ENCODE data around the gene NDUFA5. TPM values are rescaled to one million over a fixed set of nuclear protein-coding genes. Genes with fewer than 3 reads are reported as not detected.

Gene NDUFA5
- total RNA-seq, 2 donors from 2014 or later = 48.6 to 52.3 TPM

- H3K27ac ChIP-seq (ENCODE audit: low read depth, low read length) = no peak overlapping the region
- TF ChIP-seq CTCF (conservative IDR thresholded peaks at IDR 0.05) = no peak
- Mint-ChIP-seq H3K36me3 (ENCODE audit: low read depth) (peaks cover 2% of the 10 kb centered on the region), H3K4me1 (peaks cover 7% of the 10 kb centered on the region), H3K27ac (no peak overlapping the region), H3K4me3 (no peak overlapping the region), H3K27me3 (ENCODE audit: insufficient read depth) (no peaks in the 10 kb centered on the region), H3K9me3 (peaks cover 5% of the 10 kb centered on the region)
- 93 to 94% methylated on average over 3 to 8 of the region's 8 CpGs for WGBS, 2 experiments (ENCODE audit: insufficient coverage in 1 of 2, insufficient read length in 1 of 2)
- H3K9ac ChIP-seq (ENCODE audit: extremely low read depth, low read length, poor library complexity, severe bottlenecking) = no peak overlapping the region
- H3K36me3 ChIP-seq (ENCODE audit: control insufficient read depth, insufficient read depth, low read length) = no peaks in the 10 kb centered on the region
- no peak for DNase-seq
- peaks cover 5% of the 10 kb centered on the region for H3K9me3 ChIP-seq (ENCODE audit: control insufficient read depth, low read length)
- no peak overlapping the region for H3K4me3 ChIP-seq (ENCODE audit: low read length)
- no peaks in the 10 kb centered on the region for H3K27me3 ChIP-seq (ENCODE audit: control insufficient read depth, insufficient read depth, low read length, poor library complexity, severe bottlenecking)
- no peaks in the 10 kb centered on the region for H3K4me1 ChIP-seq (ENCODE audit: control insufficient read depth, insufficient read depth, low read length)
Observed at GRCh38 chr7:123499211-123499970, 58.2 kb downstream of the NDUFA5 start.

- H3K27ac Mint-ChIP-seq = no peak overlapping the region
- no peaks in the 10 kb centered on the region for H3K9me3 ChIP-seq (ENCODE audit: control insufficient read depth, low read length)
- DNase-seq = no peak
- no peaks in the 10 kb centered on the region for H3K27me3 ChIP-seq (ENCODE audit: control insufficient read depth, insufficient read depth, low read length, poor library complexity, severe bottlenecking)
- H3K4me1 Mint-ChIP-seq = peaks cover 7% of the 10 kb centered on the region
- no peak for TF ChIP-seq CTCF (conservative IDR thresholded peaks at IDR 0.05)
- H3K36me3 Mint-ChIP-seq (ENCODE audit: low read depth) = no peaks in the 10 kb centered on the region
- H3K36me3 ChIP-seq (ENCODE audit: control insufficient read depth, insufficient read depth, low read length) = no peaks in the 10 kb centered on the region
- no peak overlapping the region for H3K9ac ChIP-seq (ENCODE audit: extremely low read depth, low read length, poor library complexity, severe bottlenecking)
- H3K27ac ChIP-seq (ENCODE audit: low read depth, low read length) = no peak overlapping the region
- H3K4me1 ChIP-seq (ENCODE audit: control insufficient read depth, insufficient read depth, low read length) = no peaks in the 10 kb centered on the region
- 100% methylated on average over 2 of the region's 2 CpGs for WGBS, 2 experiments (ENCODE audit: insufficient coverage in 1 of 2, insufficient read length in 1 of 2)
- no peak overlapping the region for H3K4me3 Mint-ChIP-seq
- H3K4me3 ChIP-seq (ENCODE audit: low read length) = no peak overlapping the region
- no peaks in the 10 kb centered on the region for H3K27me3 Mint-ChIP-seq (ENCODE audit: insufficient read depth)
- no peaks in the 10 kb centered on the region for H3K9me3 Mint-ChIP-seq
Observed at GRCh38 chr7:123498601-123499000, 59.0 kb downstream of the NDUFA5 start.

- H3K36me3 Mint-ChIP-seq (ENCODE audit: low read depth) = no peaks in the 10 kb centered on the region
- H3K27me3 Mint-ChIP-seq (ENCODE audit: insufficient read depth) = no peaks in the 10 kb centered on the region
- H3K27me3 ChIP-seq (ENCODE audit: control insufficient read depth, insufficient read depth, low read length, poor library complexity, severe bottlenecking) = no peaks in the 10 kb centered on the region
- peaks cover 7% of the 10 kb centered on the region for H3K4me1 Mint-ChIP-seq
- no peaks in the 10 kb centered on the region for H3K36me3 ChIP-seq (ENCODE audit: control insufficient read depth, insufficient read depth, low read length)
- no peak for TF ChIP-seq CTCF (conservative IDR thresholded peaks at IDR 0.05)
- no peak overlapping the region for H3K27ac Mint-ChIP-seq
- no peak overlapping the region for H3K9ac ChIP-seq (ENCODE audit: extremely low read depth, low read length, poor library complexity, severe bottlenecking)
- no peaks in the 10 kb centered on the region for H3K9me3 ChIP-seq (ENCODE audit: control insufficient read depth, low read length)
- no peak overlapping the region for H3K27ac ChIP-seq (ENCODE audit: low read depth, low read length)
- H3K4me3 ChIP-seq (ENCODE audit: low read length) = no peak overlapping the region
- WGBS, 2 experiments (ENCODE audit: insufficient coverage in 1 of 2, insufficient read length in 1 of 2) = 78 to 80% methylated on average over 1 of the region's 1 CpG
- H3K9me3 Mint-ChIP-seq = no peaks in the 10 kb centered on the region
- no peaks in the 10 kb centered on the region for H3K4me1 ChIP-seq (ENCODE audit: control insufficient read depth, insufficient read depth, low read length)
- no peak overlapping the region for H3K4me3 Mint-ChIP-seq
- DNase-seq = no peak
Observed at GRCh38 chr7:123498031-123498430, 59.6 kb downstream of the NDUFA5 start.
